ENCODE measurements around the gene SFR1. TPM values are rescaled to one million over a fixed set of nuclear protein-coding genes. Genes with fewer than 3 reads are reported as not detected.

Gene SFR1, protein sequence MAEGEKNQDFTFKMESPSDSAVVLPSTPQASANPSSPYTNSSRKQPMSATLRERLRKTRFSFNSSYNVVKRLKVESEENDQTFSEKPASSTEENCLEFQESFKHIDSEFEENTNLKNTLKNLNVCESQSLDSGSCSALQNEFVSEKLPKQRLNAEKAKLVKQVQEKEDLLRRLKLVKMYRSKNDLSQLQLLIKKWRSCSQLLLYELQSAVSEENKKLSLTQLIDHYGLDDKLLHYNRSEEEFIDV
- 10 to 100 TPM; 17.2 to 20.5 TPM for total RNA-seq

GRCh38 chr10:104121485-104122224, at the start of gene SFR1:
SFR1 (plus strand) TSS chr10:104122171; CDS start chr10:104122184, 13 bp downstream.
- Mint-ChIP-seq H3K27ac (peak within 1 kb of the TSS; percentile 97), H3K4me1 (peaks cover 47% of the 10 kb centered on the region), H3K27me3 (no peaks in the 10 kb centered on the region), H3K4me3 (peak within 1 kb of the TSS; percentile 91), H3K9me3 (ENCODE audit: low read depth) (no peaks in the 10 kb centered on the region), H3K36me3 (ENCODE audit: low read depth) (peaks cover 15% of the 10 kb centered on the region)
- ATAC-seq (peak; percentile 93), DNase-seq (peak; percentile 99)
- intact Hi-C loops (cut with DNase I, micrococcal nuclease) = loop anchor here (1.0 to 5.0 kb wide), 19 partner anchors 29 to 1479 kb away; partner anchors contain the start of genes CFAP58 (in 2 of the 2), ITPRIP (in 2 of the 2), SLK (in 2 of the 2) and STN1 (in 2 of the 2)
- CTCF ChIA-PET = interaction anchor here (0.6 to 2.7 kb wide), 37 partner anchors 8 to 425 kb away, joined by 3 to 19 read pairs (median 3); partner anchors contain the start of gene ITPRIP
- POLR2A ChIA-PET = interaction anchor here (0.6 to 2.7 kb wide), 13 partner anchors 11 to 427 kb away, joined by 3 to 10 read pairs (median 4); partner anchors contain the start of genes CFAP58, GSTO1 and SLK

DNA sequence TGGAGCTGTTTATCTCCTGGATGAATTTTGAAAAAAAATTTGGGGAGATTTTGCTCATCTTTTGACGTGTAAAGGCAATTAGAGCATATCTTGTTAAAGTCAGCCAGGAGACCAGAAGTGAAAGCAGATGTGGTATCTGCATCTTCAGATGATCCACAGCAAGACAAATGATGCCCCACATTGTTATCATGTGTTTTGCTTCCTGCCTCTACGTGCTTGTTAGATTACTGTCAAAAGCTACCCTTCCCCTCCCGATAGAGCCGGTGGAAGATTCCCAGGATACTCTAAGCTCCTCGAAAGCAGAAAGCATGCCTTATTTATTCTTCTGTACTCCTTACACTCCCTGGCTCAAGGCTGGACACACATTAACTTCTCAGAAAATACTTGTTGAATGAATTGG, 49.2 kb upstream of the SFR1 start:
- intact Hi-C loops (cut with DNase I, micrococcal nuclease) = no loop called here
- ChIA-PET CTCF (interaction anchor here (0.8 to 1.3 kb wide), 3 partner anchors 9 to 49 kb away, joined by 3 to 4 read pairs (median 4); partner anchors contain the start of gene SFR1), POLR2A (no interaction called here)
- DNase-seq = no peak
- H3K9me3 Mint-ChIP-seq (ENCODE audit: low read depth) = no peaks in the 10 kb centered on the region
- no peak overlapping the region for H3K27ac Mint-ChIP-seq
- H3K4me1 Mint-ChIP-seq = no peaks in the 10 kb centered on the region
- no peaks in the 10 kb centered on the region for H3K27me3 Mint-ChIP-seq
- H3K36me3 Mint-ChIP-seq (ENCODE audit: low read depth) = no peaks in the 10 kb centered on the region
- ATAC-seq = no peak
- H3K4me3 Mint-ChIP-seq = no peak overlapping the region

GRCh38 chr10:104074505-104074904, 47.5 kb upstream of the SFR1 start:
- H3K36me3 Mint-ChIP-seq (ENCODE audit: low read depth) = no peaks in the 10 kb centered on the region
- H3K27ac Mint-ChIP-seq = no peak overlapping the region
- no peaks in the 10 kb centered on the region for H3K9me3 Mint-ChIP-seq (ENCODE audit: low read depth)
- H3K27me3 Mint-ChIP-seq = no peaks in the 10 kb centered on the region
- no peak overlapping the region for H3K4me3 Mint-ChIP-seq
- H3K4me1 Mint-ChIP-seq = no peaks in the 10 kb centered on the region
- DNase-seq (no peak), ATAC-seq (no peak)
- CTCF ChIA-PET = no interaction called here
- POLR2A ChIA-PET = no interaction called here
- intact Hi-C loops (cut with DNase I, micrococcal nuclease) = no loop called here

GRCh38 chr10:104076743-104077160, 45.2 kb upstream of the SFR1 start:
- DNase-seq (no peak), ATAC-seq (no peak)
- ChIA-PET POLR2A (no interaction called here), CTCF (no interaction called here)
- no peaks in the 10 kb centered on the region for H3K36me3 Mint-ChIP-seq (ENCODE audit: low read depth)
- no peaks in the 10 kb centered on the region for H3K9me3 Mint-ChIP-seq (ENCODE audit: low read depth)
- H3K4me3 Mint-ChIP-seq = no peak overlapping the region
- intact Hi-C loops (cut with DNase I, micrococcal nuclease) = no loop called here
- H3K4me1 Mint-ChIP-seq = no peaks in the 10 kb centered on the region
- H3K27ac Mint-ChIP-seq = no peak overlapping the region
- H3K27me3 Mint-ChIP-seq = no peaks in the 10 kb centered on the region

- Mint-ChIP-seq H3K27me3 (no peaks in the 10 kb centered on the region), H3K36me3 (ENCODE audit: low read depth) (no peaks in the 10 kb centered on the region), H3K4me3 (no peak overlapping the region), H3K4me1 (no peaks in the 10 kb centered on the region), H3K9me3 (ENCODE audit: low read depth) (no peaks in the 10 kb centered on the region), H3K27ac (no peak overlapping the region)
- ChIA-PET CTCF (interaction anchor here (1.1 kb wide), 1 partner anchor 36 kb away, joined by 3 read pairs; no protein-coding TSS in a partner anchor), POLR2A (interaction anchor here (0.6 kb wide), 1 partner anchor 905 kb away, joined by 3 read pairs; no protein-coding TSS in a partner anchor)
- intact Hi-C loops (cut with DNase I, micrococcal nuclease) = no loop called here
- DNase-seq = no peak
- no peak for ATAC-seq
These were observed 44.7 kb upstream of the SFR1 start for GRCh38 chr10:104077247-104077646.

- no peak for DNase-seq
- ChIA-PET CTCF (interaction anchor here (1.1 kb wide), 1 partner anchor 36 kb away, joined by 3 read pairs; no protein-coding TSS in a partner anchor), POLR2A (interaction anchor here (0.6 kb wide), 1 partner anchor 905 kb away, joined by 3 read pairs; no protein-coding TSS in a partner anchor)
- Mint-ChIP-seq H3K27me3 (no peaks in the 10 kb centered on the region), H3K4me1 (no peaks in the 10 kb centered on the region), H3K27ac (no peak overlapping the region), H3K36me3 (ENCODE audit: low read depth) (no peaks in the 10 kb centered on the region), H3K9me3 (ENCODE audit: low read depth) (no peaks in the 10 kb centered on the region), H3K4me3 (no peak overlapping the region)
- intact Hi-C loops (cut with DNase I, micrococcal nuclease) = no loop called here
- ATAC-seq = no peak
These were observed 44.3 kb upstream of the SFR1 start for GRCh38 chr10:104077663-104078151.

- intact Hi-C loops (cut with DNase I, micrococcal nuclease) = loop anchor here (1.0 to 5.0 kb wide), 2 partner anchors 192 to 193 kb away; no protein-coding TSS in a partner anchor
- no peak overlapping the region for H3K4me3 Mint-ChIP-seq
- no peaks in the 10 kb centered on the region for H3K27me3 Mint-ChIP-seq
- ChIA-PET CTCF (interaction anchor here (0.9 to 2.1 kb wide), 5 partner anchors 9 to 195 kb away, joined by 3 to 10 read pairs (median 4); no protein-coding TSS in a partner anchor), POLR2A (interaction anchor here (0.6 kb wide), 1 partner anchor 44 kb away, joined by 3 read pairs; no protein-coding TSS in a partner anchor)
- H3K27ac Mint-ChIP-seq = no peak overlapping the region
- H3K36me3 Mint-ChIP-seq (ENCODE audit: low read depth) = no peaks in the 10 kb centered on the region
- DNase-seq (peak; percentile 29), ATAC-seq (peak; percentile 47)
- no peaks in the 10 kb centered on the region for H3K4me1 Mint-ChIP-seq
- H3K9me3 Mint-ChIP-seq (ENCODE audit: low read depth) = no peaks in the 10 kb centered on the region
These were observed 41.2 kb upstream of the SFR1 start for GRCh38 chr10:104080762-104081161.

DNA sequence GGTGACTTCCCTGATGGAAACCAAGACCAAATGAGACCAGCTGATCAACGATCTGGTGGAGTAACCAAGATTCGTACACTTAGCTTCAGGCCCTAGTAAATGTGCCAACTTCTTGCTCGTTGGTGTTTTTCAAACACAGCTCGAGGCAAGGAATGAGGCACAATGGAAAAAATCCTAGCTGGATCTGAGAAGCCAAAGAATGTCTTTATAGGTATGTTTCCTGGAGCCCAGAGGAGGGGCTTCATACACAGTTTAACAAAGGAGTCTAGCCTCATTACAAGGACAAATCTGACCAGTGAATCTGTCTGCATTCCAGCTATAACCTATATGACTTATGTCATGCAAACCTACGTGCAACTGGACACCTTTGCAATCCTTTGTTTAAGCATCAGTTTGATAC, 40.0 kb upstream of the SFR1 start:
- DNase-seq (no peak), ATAC-seq (no peak)
- Mint-ChIP-seq H3K9me3 (ENCODE audit: low read depth) (no peaks in the 10 kb centered on the region), H3K27me3 (no peaks in the 10 kb centered on the region), H3K4me3 (no peak overlapping the region), H3K36me3 (ENCODE audit: low read depth) (no peaks in the 10 kb centered on the region), H3K27ac (no peak overlapping the region), H3K4me1 (no peaks in the 10 kb centered on the region)
- CTCF ChIA-PET = interaction anchor here (0.6 to 2.7 kb wide), 8 partner anchors 9 to 369 kb away, joined by 3 to 10 read pairs (median 4); partner anchors contain the start of gene SFR1
- POLR2A ChIA-PET = no interaction called here
- intact Hi-C loops (cut with DNase I, micrococcal nuclease) = loop anchor here (1.0 to 5.0 kb wide), 2 partner anchors 194 to 195 kb away; no protein-coding TSS in a partner anchor

DNA sequence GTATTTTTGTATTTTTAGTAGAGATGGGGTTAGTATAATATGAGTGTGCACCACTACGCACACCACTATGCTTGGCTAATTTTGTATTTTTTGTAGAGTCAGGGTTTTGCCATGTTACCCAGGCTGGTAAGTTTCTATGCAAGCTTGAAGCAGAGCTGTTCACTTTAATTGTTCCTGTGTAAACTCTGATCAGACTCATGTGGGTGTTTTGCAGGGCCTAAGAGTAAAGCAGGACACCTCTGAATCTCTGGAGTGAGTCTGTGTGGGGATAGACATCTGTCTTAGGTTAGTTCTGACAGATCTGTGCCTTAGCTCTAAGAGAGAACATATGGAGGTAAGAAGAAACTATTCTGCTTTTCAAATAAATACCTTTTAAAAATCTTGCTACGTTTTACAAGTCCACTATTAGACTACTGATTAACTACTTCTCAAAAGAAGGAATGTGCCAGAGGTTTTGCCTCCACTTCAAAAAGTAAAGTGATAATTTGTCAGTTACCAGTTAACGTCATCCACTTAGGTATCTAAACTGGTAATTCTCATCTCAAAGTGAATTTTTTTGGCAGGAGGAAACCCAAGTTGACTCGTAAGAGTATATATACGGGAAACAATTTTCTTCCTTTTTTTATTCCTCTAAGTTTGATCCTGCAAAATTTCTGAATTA, 37.4 kb upstream of the SFR1 start:
- peaks cover under 1% of the 10 kb centered on the region for H3K4me1 Mint-ChIP-seq
- no peak overlapping the region for H3K27ac Mint-ChIP-seq
- H3K4me3 Mint-ChIP-seq = no peak overlapping the region
- H3K36me3 Mint-ChIP-seq (ENCODE audit: low read depth) = no peaks in the 10 kb centered on the region
- CTCF ChIA-PET = interaction anchor here (1.5 kb wide), 1 partner anchor 11 kb away, joined by 4 read pairs; no protein-coding TSS in a partner anchor
- ATAC-seq = no peak
- DNase-seq = no peak
- no peaks in the 10 kb centered on the region for H3K27me3 Mint-ChIP-seq
- H3K9me3 Mint-ChIP-seq (ENCODE audit: low read depth) = no peaks in the 10 kb centered on the region
- POLR2A ChIA-PET = no interaction called here
- intact Hi-C loops (cut with DNase I, micrococcal nuclease) = loop anchor here in 1 of 2 experiments (5.0 kb wide), 1 partner anchor 197 kb away; no protein-coding TSS in a partner anchor

GRCh38 chr10:104085801-104086400, 36.1 kb upstream of the SFR1 start, which contains the start of gene COL17A1:
COL17A1 (minus strand) TSS chr10:104085880; CDS start chr10:104080673, 5,207 bp downstream.
- POLR2A ChIA-PET = no interaction called here
- H3K9me3 Mint-ChIP-seq (ENCODE audit: low read depth) = no peaks in the 10 kb centered on the region
- no peaks in the 10 kb centered on the region for H3K27me3 Mint-ChIP-seq
- CTCF ChIA-PET = no interaction called here
- H3K27ac Mint-ChIP-seq = no peak within 1 kb of the TSS
- intact Hi-C loops (cut with DNase I, micrococcal nuclease) = no loop called here
- H3K36me3 Mint-ChIP-seq (ENCODE audit: low read depth) = no peaks in the 10 kb centered on the region
- no peak within 1 kb of the TSS for H3K4me3 Mint-ChIP-seq
- DNase-seq = no peak
- peaks cover 8% of the 10 kb centered on the region for H3K4me1 Mint-ChIP-seq
- ATAC-seq = no peak

Measured in activated CD4-positive, alpha-beta T cell treated with anti-CD3 and anti-CD28 coated beads for 36 hours (primary cell).